NCI-H82 (cell line): ENCODE data around the gene TMEM151A.
A peak's percentile ranks its signal among the peaks of the same experiment; 100 is the strongest.

Source experiments
- DNase-seq: peaks from one replicate; lab custom pipeline; 2025; lab: John Stamatoyannopoulos, UW

The TMEM151A gene

GRCh38 chr11:66283461-66284105 lies 8.1 kb upstream of the TMEM151A start:
- DNase-seq = no peak

DNA sequence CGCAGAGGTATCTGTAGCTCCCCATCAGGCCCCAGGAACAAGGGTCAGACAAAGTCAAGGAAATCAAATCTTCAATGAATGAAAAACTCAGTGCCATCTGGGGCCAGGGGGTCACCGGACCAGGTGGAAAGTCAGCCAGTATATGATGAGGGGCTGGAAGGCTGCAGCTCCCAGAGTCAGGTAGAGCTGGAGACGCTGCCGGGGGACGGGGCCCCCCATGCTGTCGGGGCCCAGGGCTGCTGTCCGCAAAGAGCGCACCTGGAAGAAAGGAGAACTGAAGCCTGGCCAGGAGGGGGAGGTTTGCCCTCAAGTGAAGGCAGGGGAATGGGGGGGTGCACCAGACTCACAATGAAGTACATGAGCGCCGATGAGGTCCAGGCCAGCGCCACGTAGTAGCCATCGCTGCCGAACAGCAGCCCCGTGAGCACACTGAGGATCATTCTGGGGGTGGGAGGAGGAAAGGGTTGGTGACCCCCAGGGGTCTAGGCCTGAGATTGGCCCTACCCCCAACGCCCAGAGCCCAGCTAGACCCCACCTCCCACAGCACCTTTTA lies 7.1 kb upstream of the TMEM151A start:
- DNase-seq = no peak

DNA sequence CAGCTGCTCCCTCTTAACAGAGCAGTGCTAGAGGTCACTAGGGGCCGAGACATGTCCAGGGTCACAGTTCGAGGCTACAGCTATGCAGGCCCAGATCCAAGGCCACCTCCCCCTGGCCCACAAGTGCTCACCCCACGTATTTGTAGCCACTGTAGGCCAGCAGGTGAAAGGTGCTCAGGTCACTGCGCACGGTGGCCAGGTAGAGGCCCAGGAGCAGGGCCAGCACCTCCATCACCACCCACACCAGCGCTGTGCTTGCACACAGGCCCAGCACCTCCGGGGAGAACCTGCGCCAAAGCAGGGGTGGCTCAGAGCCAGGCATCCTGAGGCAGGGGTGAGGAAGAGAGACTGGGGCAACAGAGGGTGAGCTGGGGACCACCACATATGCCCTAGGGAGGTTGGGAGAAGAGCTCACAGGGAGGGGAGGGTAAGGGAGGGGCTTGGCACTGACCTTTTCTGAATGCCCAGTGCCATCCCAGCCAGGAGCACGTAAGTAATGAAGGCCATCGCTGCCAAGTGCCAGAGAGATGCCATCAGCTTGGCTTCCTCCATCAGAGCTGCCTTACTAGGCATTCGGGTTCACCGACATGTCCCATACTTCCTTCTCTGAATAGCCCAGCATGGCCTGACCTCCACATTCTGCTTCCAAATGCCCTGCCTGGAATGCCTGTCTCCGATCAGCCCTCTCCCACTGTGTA lies 6.3 kb upstream of the TMEM151A start:
- no peak for DNase-seq

DNA sequence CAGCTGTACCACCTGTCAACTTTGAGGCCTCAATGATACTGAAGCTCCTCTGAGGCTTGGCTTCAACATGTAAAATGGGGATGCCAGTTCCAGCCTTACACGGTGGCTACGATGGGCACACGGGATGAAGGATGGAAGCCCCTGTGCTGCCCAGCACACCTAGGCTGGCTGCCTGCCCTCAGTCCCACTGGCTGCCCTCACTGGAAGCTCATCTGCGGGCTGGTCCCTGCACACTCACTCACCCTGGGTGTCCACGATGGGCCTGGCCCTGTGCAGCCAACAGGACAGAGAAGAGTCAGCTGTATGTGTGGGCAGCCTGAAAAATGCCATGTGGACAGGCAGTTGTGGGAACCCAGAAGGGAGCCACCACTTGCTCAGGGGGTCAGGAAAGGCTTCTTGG lies 5.0 kb upstream of the TMEM151A start:
- DNase-seq = no peak

GRCh38 chr11:66287211-66287888 lies 4.3 kb upstream of the TMEM151A start:
- DNase-seq = no peak

GRCh38 chr11:66287889-66288670 lies 3.6 kb upstream of the TMEM151A start:
- no peak for DNase-seq

- peak; percentile 99 for DNase-seq
Measured at GRCh38 chr11:66288671-66289547, 2.8 kb upstream of the TMEM151A start, which contains the start of gene YIF1A. YIF1A (minus strand) TSS chr11:66289143; CDS start chr11:66288985, 158 bp downstream.

DNA sequence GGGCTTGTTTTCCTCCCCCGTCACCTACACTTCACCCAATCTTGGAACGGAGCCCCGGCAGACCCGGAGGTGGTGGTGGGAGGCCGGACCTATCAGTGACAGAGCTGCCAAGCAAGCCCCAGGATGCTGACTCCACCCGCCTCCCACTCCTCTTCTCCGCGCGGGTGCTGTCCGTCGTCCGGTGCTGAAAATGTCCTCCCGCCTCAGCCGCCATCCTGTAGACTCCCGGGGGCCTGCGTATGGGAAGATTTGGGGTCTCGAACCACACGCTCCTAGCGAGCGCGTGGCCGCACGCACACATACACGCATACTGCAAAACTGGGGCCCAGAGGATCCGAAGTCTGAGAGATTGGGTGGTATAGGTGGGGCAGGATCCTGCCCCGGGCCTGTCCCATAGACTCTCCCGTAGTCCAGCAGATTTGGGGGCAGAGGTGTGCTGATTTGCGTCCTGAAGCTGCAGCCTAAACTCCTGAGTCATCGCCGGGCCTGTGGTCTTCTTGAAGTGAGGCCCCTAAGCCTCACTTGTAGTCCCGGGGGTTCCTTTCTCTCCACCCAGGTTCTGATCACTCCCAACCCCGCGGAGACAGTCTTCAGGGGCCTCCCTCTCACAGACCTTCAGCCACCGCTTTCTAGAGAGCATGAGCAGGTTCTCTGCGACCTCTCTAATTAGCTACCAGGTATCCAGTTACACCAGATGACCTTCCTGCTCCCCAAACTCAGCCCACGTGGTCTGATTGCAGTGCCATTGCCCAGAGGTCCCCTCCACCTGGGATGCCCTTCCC lies 2.0 kb upstream of the TMEM151A start:
- peak; percentile 80 for DNase-seq

DNA sequence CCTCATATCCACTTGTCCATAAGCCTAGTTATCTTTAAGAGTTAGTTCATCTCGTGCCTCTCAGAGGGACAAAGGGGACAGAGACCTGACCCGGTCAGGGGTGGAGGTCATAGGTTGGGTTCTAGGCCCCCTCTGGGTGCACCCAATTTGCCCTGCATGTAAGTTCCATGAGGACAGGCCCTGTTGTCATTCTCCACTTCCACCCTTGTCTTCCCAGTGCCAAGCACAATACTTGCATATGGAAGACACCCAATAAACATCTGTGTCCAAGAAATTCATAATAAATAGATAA lies 1.4 kb upstream of the TMEM151A start:
- DNase-seq = no peak

- DNase-seq = no peak
Measured at GRCh38 chr11:66291303-66291705, 390 bp upstream of the TMEM151A start.

DNA sequence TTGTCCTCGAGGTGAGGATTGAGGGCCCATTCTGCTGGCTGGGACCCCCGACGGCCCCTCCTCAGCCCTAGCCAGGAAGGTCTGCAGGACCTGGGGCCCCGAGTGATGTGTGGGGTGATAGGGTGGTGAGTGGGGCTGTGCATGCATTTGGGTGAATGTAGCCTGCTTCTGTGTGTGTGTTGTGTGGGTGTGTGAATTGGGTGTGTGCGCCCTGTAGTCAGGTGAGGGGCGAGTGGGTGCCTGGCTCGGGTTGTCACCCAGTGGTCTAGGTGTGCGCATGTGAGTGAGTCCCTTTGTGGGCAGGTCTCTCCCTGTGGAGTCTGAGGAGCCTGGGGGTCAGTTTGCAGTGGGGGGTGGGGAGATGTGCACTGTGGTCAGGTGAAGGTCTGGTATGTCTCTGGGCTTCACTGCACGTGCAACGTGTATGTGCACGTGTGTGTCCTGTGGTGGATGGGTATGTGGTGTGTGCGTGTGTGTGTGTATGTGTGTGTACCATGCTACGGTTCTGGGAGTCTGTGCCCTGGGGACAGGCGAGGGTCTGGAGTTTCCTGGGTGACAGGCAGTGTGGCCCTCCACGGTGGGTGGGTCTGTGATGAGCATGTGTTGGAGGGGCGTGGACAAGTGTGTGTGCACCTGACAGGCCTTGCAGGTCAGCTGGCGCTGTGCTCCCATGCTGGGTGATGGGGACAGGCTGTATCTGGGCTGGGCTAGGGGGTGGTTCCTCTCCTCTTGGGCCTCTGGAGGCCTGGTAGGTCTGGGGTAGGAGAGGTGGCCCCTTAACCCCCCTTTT lies 1.0 kb downstream of the TMEM151A start:
- no peak for DNase-seq

DNA sequence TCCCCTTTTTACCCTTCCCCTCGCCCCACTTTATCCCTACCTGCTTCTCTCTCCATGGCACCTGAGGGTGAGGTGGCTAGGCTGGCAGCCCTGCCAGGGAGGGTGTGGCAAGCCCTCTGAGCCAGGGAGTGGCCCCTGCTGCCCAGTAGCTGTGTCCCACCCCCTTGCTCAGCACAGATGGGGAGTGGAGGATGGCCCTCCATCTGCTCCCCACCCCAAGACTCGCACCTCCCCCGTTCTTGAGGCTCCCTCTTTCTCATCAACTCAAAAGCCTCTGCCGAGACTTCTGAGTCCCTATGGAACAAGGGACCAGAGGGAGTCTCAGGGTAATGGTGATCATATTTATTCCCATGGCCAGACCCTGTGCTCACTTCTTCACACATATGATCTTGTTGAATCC lies 1.7 kb downstream of the TMEM151A start:
- no peak for DNase-seq

GRCh38 chr11:66293777-66294625 lies 2.3 kb downstream of the TMEM151A start:
- DNase-seq = no peak

GRCh38 chr11:66294626-66295620 lies 3.2 kb downstream of the TMEM151A start:
- DNase-seq = no peak

DNA sequence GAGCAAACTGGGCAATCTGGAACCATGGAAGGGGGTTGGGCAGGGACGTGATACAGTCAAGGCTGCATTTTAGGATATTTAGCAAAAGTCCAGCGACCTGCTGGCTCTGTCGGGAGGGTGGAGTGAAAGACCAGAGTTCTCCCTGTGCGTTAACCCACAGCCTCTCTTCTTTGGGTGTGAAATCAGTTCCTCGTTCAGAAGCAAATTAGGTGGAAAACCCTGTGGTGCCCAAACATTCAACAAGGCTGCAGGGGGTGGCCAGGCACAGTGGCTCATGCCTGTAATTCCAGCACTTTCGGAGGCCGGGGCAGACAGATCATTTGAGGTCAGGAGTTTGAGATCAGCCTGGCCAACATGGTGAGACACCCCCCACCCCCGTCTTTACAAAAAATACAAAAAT lies 5.9 kb downstream of the TMEM151A start:
- DNase-seq = no peak

GRCh38 chr11:66299186-66299585 lies 7.5 kb downstream of the TMEM151A start:
- DNase-seq = no peak

DNA sequence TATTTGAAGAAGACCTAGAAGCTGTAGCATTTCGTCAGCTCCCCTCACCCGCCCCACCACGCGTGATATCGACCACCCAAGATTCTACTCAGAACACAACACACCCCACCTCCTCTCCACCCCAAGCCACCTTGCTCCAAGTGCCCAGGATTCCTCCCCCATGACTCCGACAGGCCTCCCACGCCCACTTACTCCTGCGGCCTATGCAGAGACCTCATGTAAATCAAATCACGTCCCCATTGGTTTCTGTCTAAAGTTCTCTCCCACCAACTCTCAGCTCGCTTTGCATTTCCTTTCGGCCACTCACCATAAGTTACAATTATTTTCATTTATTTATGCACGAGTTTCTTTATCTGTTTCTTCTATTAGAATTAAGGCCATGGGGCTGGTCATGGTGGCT lies 11.0 kb downstream of the TMEM151A start:
- DNase-seq = no peak
